Heart left ventricle (tissue), 13 donors: ENCODE measurements around the gene PPP1R8.

Experiments used
- CTCF ChIP-seq, 12 donors: fragments of 200-600 bp; sonication (generic) in 4 of 12; IDR thresholded peaks; one replicate each; pipeline versions ENCODE4 v1.5.0 to v1.8.0; 2018 to 2022; ENCODE audit warnings: antibody characterized with exemption in 12 of 12, mild to moderate bottlenecking in 5 of 12
- POLR2A ChIP-seq, 2 donors: fragments of 450-650 bp; IDR thresholded peaks; one replicate each; pipeline ENCODE4 v1.6.1; 2017; ENCODE audit warnings: antibody characterized with exemption in 2 of 2, mild to moderate bottlenecking in 2 of 2, moderate library complexity in 2 of 2
- donor health status: ischemic (EF 13 %, LVEDD 7.1; RV severe dilation, severe dysfunction).
- donor health status: DM: no; HTN: yes; CAD: no.
- donor health status: DM: no; HTN: no; CAD: no.
- donor health status: ischemic (EF 25% LVEDD 6.9; RV normal size, moderate dysfunction).
- donor health status: ischemic (EF 25% LVEDD 5.7; RV mildly dilated, moderate dysfunction).
- donor health status: ischemic (EF 35%, LVEDD 5.7; RV mildly dilated, moderate dysfunction).
- donor health status: nonischemic (EF 11% LVEDD 7.7; RV severe dilation, severe dysfunction).
- donor health status: DM: yes; HTN: yes; CAD: no.
- donor health status: PGD.
- donor health status: ischemic (EF 29% LVEDD 5.4; RV normal size, mild dysfunction).
- donor health status: nonischemic (EF 23%, LVEDD 6.1; RV moderate dilation, normal function).

DNA sequence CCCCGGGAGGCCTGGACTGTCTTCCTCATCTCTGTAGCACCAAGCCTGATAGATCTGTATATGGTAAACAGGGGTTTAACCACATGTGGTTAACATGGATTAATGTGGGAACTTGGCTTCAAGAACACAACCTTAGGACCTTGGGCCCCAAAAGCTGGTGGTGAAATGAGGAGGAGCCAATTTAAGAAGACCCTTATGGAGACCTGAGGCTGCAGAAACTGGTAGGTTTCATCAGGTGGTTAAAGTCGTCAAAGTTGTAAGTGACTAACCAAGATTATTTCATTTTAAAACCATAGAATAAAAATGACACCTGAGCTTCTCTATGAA lies 55.7 kb downstream of the PPP1R8 start:
- no peak for TF ChIP-seq CTCF (IDR thresholded peaks at IDR 0.05)
- TF ChIP-seq POLR2A (IDR thresholded peaks at IDR 0.05) = no peak
